SK-N-SH (cell line): ENCODE data around the gene TMEM163.

ENCODE experiments used
- EP300 ChIP-seq, 2 experiments: IDR thresholded peaks; 2 replicates each; pipeline versions ENCODE4 v1.4.0 to v1.6.1; 2012; ENCODE audit warnings: borderline replicate concordance in 1 of 2, low read depth in 1 of 2, low read length in 1 of 2
- FOXM1 ChIP-seq: IDR thresholded peaks from 2 replicates; pipeline ENCODE4 v1.4.0; 2012; ENCODE audit warnings: low read depth, mild to moderate bottlenecking
- MXI1 ChIP-seq: IDR thresholded peaks from 2 replicates; pipeline ENCODE4 v1.6.1; 2012; ENCODE audit warnings: mild to moderate bottlenecking, low read depth, low read length, improper control_type of control experiment
- POLR2AphosphoS5 ChIP-seq: IDR thresholded peaks from 2 replicates; pipeline ENCODE4 v1.6.1; 2012; ENCODE audit warnings: low read depth, low read length
- RCOR1 ChIP-seq: fragments of 150-350 bp; IDR thresholded peaks from 2 replicates; pipeline ENCODE4 v1.6.1; 2017; ENCODE audit warnings: antibody characterized with exemption, low read length
- TAF1 ChIP-seq: IDR thresholded peaks from 2 replicates; pipeline ENCODE4 v1.6.1; 2012; ENCODE audit warnings: low read depth, mild to moderate bottlenecking, low read length, moderate library complexity, borderline replicate concordance
- TF ChIP-seq, protein P1 (sequence below): fragments of 200-600 bp; sonication (generic); IDR thresholded peaks from 2 replicates; pipeline ENCODE4 v1.6.1; 2017; ENCODE audit warnings: antibody characterized with exemption, mild to moderate bottlenecking, moderate library complexity

DNA sequence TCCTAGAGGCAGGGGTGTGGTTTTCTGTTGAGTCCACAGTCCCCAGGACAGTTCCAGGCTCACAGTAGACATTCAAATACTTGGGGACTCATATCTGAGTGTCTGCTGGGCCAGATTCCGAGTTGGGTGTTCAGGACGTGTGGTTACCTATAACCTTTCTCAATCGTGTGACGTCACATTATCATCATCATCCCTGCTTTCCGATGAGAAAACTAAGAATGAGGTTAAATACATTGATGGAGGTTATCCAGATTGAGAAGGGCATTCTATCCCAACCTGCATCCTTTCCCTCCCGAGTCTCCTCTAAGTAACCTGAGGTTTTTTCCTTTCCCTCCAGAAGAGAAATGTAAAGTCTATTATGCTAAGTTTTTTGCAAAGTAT is 260.3 kb downstream of the TMEM163 start:
- TF ChIP-seq POLR2AphosphoS5: no peak
- TF ChIP-seq, protein P1, sequence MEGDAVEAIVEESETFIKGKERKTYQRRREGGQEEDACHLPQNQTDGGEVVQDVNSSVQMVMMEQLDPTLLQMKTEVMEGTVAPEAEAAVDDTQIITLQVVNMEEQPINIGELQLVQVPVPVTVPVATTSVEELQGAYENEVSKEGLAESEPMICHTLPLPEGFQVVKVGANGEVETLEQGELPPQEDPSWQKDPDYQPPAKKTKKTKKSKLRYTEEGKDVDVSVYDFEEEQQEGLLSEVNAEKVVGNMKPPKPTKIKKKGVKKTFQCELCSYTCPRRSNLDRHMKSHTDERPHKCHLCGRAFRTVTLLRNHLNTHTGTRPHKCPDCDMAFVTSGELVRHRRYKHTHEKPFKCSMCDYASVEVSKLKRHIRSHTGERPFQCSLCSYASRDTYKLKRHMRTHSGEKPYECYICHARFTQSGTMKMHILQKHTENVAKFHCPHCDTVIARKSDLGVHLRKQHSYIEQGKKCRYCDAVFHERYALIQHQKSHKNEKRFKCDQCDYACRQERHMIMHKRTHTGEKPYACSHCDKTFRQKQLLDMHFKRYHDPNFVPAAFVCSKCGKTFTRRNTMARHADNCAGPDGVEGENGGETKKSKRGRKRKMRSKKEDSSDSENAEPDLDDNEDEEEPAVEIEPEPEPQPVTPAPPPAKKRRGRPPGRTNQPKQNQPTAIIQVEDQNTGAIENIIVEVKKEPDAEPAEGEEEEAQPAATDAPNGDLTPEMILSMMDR: no peak
- TF ChIP-seq RCOR1: no peak
- TF ChIP-seq TAF1: no peak
- TF ChIP-seq MXI1: no peak
- TF ChIP-seq FOXM1: no peak
- no peak for TF ChIP-seq EP300 (IDR thresholded peaks at IDR 0.05; ENCODE audit: borderline replicate concordance in 1 of 2, low read depth in 1 of 2, low read length in 1 of 2)
